ENCODE data around the gene MAST4. TPM values are rescaled to one million over a fixed set of nuclear protein-coding genes. Genes with fewer than 3 reads are reported as not detected.

Gene MAST4
- total and polyA plus RNA-seq, 2 of the 13 experiments (the other 11 are each of a cell fraction or from before 2014, with no cell fraction given) = 3.4 to 3.7 TPM

DNA sequence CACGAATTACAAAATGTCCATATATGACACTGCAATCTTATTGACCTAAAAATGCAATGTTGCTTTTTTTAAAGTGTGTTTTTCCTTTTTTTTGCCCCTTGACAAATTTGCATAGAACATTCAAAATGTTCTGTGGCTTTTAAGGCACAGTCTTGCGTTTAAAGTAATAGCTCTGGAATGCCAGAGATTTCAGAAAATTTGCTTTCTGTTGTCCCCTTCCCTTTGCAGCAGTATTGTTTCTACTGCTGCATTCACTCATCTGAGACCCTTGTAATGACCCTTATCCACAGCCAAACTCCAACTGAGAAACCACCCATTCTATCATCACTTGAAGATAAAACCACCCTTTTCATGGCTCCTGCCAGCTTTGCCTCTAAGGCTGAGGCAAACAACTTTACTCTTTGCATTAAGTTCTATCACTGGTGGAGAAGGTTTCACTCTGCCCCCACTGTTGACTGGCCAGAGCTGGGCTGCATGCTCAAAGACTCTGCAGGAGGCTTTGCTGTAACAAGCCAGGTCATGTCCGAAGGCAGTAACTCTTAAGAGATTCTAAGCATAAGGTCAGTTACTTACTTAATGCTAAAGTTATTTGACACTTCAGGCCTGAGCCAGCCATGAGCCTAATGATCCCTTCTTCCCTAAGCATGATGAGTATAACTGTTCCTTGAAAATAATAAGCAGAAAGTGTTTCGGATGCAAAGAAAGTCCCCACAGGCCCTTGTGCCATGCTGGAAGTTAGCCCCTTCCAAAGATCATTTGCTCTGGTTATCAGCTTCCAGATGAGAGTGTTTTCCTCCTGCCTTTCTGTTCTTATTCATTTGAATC, 498.5 kb downstream of the MAST4 start (continued):
- TF ChIP-seq, protein P1, sequence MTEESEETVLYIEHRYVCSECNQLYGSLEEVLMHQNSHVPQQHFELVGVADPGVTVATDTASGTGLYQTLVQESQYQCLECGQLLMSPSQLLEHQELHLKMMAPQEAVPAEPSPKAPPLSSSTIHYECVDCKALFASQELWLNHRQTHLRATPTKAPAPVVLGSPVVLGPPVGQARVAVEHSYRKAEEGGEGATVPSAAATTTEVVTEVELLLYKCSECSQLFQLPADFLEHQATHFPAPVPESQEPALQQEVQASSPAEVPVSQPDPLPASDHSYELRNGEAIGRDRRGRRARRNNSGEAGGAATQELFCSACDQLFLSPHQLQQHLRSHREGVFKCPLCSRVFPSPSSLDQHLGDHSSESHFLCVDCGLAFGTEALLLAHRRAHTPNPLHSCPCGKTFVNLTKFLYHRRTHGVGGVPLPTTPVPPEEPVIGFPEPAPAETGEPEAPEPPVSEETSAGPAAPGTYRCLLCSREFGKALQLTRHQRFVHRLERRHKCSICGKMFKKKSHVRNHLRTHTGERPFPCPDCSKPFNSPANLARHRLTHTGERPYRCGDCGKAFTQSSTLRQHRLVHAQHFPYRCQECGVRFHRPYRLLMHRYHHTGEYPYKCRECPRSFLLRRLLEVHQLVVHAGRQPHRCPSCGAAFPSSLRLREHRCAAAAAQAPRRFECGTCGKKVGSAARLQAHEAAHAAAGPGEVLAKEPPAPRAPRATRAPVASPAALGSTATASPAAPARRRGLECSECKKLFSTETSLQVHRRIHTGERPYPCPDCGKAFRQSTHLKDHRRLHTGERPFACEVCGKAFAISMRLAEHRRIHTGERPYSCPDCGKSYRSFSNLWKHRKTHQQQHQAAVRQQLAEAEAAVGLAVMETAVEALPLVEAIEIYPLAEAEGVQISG (CRISPR knock-in tag; IDR thresholded peaks at IDR 0.05) = no peak
- TF ChIP-seq, protein P2, sequence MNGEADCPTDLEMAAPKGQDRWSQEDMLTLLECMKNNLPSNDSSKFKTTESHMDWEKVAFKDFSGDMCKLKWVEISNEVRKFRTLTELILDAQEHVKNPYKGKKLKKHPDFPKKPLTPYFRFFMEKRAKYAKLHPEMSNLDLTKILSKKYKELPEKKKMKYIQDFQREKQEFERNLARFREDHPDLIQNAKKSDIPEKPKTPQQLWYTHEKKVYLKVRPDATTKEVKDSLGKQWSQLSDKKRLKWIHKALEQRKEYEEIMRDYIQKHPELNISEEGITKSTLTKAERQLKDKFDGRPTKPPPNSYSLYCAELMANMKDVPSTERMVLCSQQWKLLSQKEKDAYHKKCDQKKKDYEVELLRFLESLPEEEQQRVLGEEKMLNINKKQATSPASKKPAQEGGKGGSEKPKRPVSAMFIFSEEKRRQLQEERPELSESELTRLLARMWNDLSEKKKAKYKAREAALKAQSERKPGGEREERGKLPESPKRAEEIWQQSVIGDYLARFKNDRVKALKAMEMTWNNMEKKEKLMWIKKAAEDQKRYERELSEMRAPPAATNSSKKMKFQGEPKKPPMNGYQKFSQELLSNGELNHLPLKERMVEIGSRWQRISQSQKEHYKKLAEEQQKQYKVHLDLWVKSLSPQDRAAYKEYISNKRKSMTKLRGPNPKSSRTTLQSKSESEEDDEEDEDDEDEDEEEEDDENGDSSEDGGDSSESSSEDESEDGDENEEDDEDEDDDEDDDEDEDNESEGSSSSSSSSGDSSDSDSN (CRISPR knock-in tag; IDR thresholded peaks at IDR 0.05) = no peak
- TF ChIP-seq, protein P3, sequence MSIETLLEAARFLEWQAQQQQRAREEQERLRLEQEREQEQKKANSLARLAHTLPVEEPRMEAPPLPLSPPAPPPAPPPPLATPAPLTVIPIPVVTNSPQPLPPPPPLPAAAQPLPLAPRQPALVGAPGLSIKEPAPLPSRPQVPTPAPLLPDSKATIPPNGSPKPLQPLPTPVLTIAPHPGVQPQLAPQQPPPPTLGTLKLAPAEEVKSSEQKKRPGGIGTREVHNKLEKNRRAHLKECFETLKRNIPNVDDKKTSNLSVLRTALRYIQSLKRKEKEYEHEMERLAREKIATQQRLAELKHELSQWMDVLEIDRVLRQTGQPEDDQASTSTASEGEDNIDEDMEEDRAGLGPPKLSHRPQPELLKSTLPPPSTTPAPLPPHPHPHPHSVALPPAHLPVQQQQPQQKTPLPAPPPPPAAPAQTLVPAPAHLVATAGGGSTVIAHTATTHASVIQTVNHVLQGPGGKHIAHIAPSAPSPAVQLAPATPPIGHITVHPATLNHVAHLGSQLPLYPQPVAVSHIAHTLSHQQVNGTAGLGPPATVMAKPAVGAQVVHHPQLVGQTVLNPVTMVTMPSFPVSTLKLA (IDR thresholded peaks at IDR 0.05) = no peak
- no peak for TF ChIP-seq SMC3 (IDR thresholded peaks at IDR 0.05; ENCODE audit: low read length)
- no peak for TF ChIP-seq ZFP36L2 (CRISPR knock-in tag; IDR thresholded peaks at IDR 0.05)
- peak; percentile 20; the same call in 1 of the 2 replicates for TF ChIP-seq ZNF644 (CRISPR knock-in tag; IDR thresholded peaks at IDR 0.05; ENCODE audit: low read depth)
- TF ChIP-seq TBX3 (IDR thresholded peaks at IDR 0.05; ENCODE audit: borderline replicate concordance) = no peak
- TF ChIP-seq, protein P4, sequence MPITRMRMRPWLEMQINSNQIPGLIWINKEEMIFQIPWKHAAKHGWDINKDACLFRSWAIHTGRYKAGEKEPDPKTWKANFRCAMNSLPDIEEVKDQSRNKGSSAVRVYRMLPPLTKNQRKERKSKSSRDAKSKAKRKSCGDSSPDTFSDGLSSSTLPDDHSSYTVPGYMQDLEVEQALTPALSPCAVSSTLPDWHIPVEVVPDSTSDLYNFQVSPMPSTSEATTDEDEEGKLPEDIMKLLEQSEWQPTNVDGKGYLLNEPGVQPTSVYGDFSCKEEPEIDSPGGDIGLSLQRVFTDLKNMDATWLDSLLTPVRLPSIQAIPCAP (CRISPR knock-in tag; IDR thresholded peaks at IDR 0.05; ENCODE audit: low read depth) = no peak
- no peak for TF ChIP-seq HOXD1 (CRISPR knock-in tag; IDR thresholded peaks at IDR 0.05)
- TF ChIP-seq ZMYM2 (CRISPR knock-in tag; IDR thresholded peaks at IDR 0.05) = no peak
- TF ChIP-seq ZSCAN9 (CRISPR knock-in tag; IDR thresholded peaks at IDR 0.05; ENCODE audit: borderline replicate concordance) = no peak
- TF ChIP-seq BRD4 (CRISPR knock-in tag; IDR thresholded peaks at IDR 0.05) = peak; percentile 48; the same call in 1 of the 2 replicates
- TF ChIP-seq GATAD1 (CRISPR knock-in tag; IDR thresholded peaks at IDR 0.05) = no peak
- TF ChIP-seq ZNF350 (CRISPR knock-in tag; IDR thresholded peaks at IDR 0.05; ENCODE audit: borderline replicate concordance, low read depth) = peak; percentile 52; the same call in 1 of the 2 replicates
- no peak for TF ChIP-seq ZNF557 (CRISPR knock-in tag; IDR thresholded peaks at IDR 0.05)
- TF ChIP-seq, protein P5, sequence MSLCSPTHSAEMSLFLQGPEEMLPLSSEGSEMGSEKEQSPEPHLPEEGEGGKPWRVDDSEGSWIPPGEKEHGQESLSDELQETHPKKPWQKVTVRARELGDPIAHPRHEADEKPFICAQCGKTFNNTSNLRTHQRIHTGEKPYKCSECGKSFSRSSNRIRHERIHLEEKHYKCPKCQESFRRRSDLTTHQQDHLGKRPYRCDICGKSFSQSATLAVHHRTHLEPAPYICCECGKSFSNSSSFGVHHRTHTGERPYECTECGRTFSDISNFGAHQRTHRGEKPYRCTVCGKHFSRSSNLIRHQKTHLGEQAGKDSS (CRISPR knock-in tag; IDR thresholded peaks at IDR 0.05; ENCODE audit: borderline replicate concordance, low read depth) = no peak
- TF ChIP-seq, protein P6, sequence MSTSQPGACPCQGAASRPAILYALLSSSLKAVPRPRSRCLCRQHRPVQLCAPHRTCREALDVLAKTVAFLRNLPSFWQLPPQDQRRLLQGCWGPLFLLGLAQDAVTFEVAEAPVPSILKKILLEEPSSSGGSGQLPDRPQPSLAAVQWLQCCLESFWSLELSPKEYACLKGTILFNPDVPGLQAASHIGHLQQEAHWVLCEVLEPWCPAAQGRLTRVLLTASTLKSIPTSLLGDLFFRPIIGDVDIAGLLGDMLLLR (CRISPR knock-in tag; IDR thresholded peaks at IDR 0.05) = no peak
- no peak for TF ChIP-seq IRF2 (CRISPR knock-in tag; IDR thresholded peaks at IDR 0.05)
- TF ChIP-seq, protein P7, sequence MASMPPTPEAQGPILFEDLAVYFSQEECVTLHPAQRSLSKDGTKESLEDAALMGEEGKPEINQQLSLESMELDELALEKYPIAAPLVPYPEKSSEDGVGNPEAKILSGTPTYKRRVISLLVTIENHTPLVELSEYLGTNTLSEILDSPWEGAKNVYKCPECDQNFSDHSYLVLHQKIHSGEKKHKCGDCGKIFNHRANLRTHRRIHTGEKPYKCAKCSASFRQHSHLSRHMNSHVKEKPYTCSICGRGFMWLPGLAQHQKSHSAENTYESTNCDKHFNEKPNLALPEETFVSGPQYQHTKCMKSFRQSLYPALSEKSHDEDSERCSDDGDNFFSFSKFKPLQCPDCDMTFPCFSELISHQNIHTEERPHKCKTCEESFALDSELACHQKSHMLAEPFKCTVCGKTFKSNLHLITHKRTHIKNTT (CRISPR knock-in tag; IDR thresholded peaks at IDR 0.05) = no peak

All from HepG2 (cell line).